ENCODE measurements around the gene CLN6. TPM values are rescaled to one million over a fixed set of nuclear protein-coding genes. Genes with fewer than 3 reads are reported as not detected.

CLN6 gene
- total RNA-seq, 2 experiments from 2014 or later = 8.0 to 8.1 TPM

GRCh38 chr15:68201153-68201878 is 28.2 kb downstream of the CLN6 start:
- Mint-ChIP-seq H3K36me3 (ENCODE audit: low read depth) (no peaks in the 10 kb centered on the region), H3K4me1 (ENCODE audit: low read depth) (no peaks in the 10 kb centered on the region), H3K4me3 (no peak overlapping the region), H3K27me3 (no peaks in the 10 kb centered on the region), H3K27ac (peak overlapping the region; percentile 6), H3K9me3 (no peaks in the 10 kb centered on the region)
- intact Hi-C loops (cut with DNase I, micrococcal nuclease) = no loop called here
- POLR2A ChIA-PET = no interaction called here
- CTCF ChIA-PET = no interaction called here
- H3K4me3 ChIP-seq (ENCODE audit: low read length) = no peak overlapping the region
- H3K36me3 ChIP-seq (ENCODE audit: insufficient read depth, low read length) = no peaks in the 10 kb centered on the region
- H3K27me3 ChIP-seq (ENCODE audit: control insufficient read depth in 1 of 2, insufficient read depth in 2 of 2, low read length in 2 of 2) = no peaks in the 10 kb centered on the region
- ATAC-seq (ENCODE audit: poor library complexity) (no peak), DNase-seq (no peak)
- H3K27ac ChIP-seq (ENCODE audit: low read depth in 1 of 2, low read length in 2 of 2) = no peak overlapping the region
- TF ChIP-seq CTCF (IDR thresholded peaks at IDR 0.05) = no peak
- no peaks in the 10 kb centered on the region for H3K9me3 ChIP-seq (ENCODE audit: control insufficient read depth in 1 of 2, insufficient read depth in 1 of 2, low read length in 2 of 2)
- H3K4me1 ChIP-seq (ENCODE audit: insufficient read depth, low read length) = peaks cover 18% of the 10 kb centered on the region

- Mint-ChIP-seq H3K9me3 (no peaks in the 10 kb centered on the region), H3K36me3 (ENCODE audit: low read depth) (no peaks in the 10 kb centered on the region), H3K27me3 (no peaks in the 10 kb centered on the region), H3K4me3 (no peak overlapping the region), H3K27ac (no peak overlapping the region), H3K4me1 (ENCODE audit: low read depth) (no peaks in the 10 kb centered on the region)
- TF ChIP-seq CTCF (IDR thresholded peaks at IDR 0.05) = no peak
- peaks cover 2% of the 10 kb centered on the region for H3K36me3 ChIP-seq (ENCODE audit: insufficient read depth, low read length)
- ATAC-seq (ENCODE audit: poor library complexity) = no peak
- no peak overlapping the region for H3K27ac ChIP-seq (ENCODE audit: low read depth in 1 of 2, low read length in 2 of 2)
- ChIA-PET POLR2A (no interaction called here), CTCF (no interaction called here)
- H3K4me3 ChIP-seq (ENCODE audit: low read length) = no peak overlapping the region
- H3K9me3 ChIP-seq (ENCODE audit: control insufficient read depth in 1 of 2, insufficient read depth in 1 of 2, low read length in 2 of 2) = no peaks in the 10 kb centered on the region
- H3K4me1 ChIP-seq (ENCODE audit: insufficient read depth, low read length) = peaks cover 7% of the 10 kb centered on the region
- no peak for DNase-seq
- no peaks in the 10 kb centered on the region for H3K27me3 ChIP-seq (ENCODE audit: control insufficient read depth in 1 of 2, insufficient read depth in 2 of 2, low read length in 2 of 2)
- intact Hi-C loops (cut with DNase I, micrococcal nuclease) = no loop called here
Observed at GRCh38 chr15:68200016-68200861, 29.3 kb downstream of the CLN6 start.

- TF ChIP-seq CTCF (IDR thresholded peaks at IDR 0.05) = no peak
- Mint-ChIP-seq H3K27me3 (no peaks in the 10 kb centered on the region), H3K4me1 (ENCODE audit: low read depth) (no peaks in the 10 kb centered on the region), H3K36me3 (ENCODE audit: low read depth) (no peaks in the 10 kb centered on the region), H3K9me3 (no peaks in the 10 kb centered on the region), H3K4me3 (no peak overlapping the region), H3K27ac (no peak overlapping the region)
- no peak overlapping the region for H3K27ac ChIP-seq (ENCODE audit: low read depth in 1 of 2, low read length in 2 of 2)
- POLR2A ChIA-PET = no interaction called here
- peaks cover 2% of the 10 kb centered on the region for H3K36me3 ChIP-seq (ENCODE audit: insufficient read depth, low read length)
- intact Hi-C loops (cut with DNase I, micrococcal nuclease) = no loop called here
- DNase-seq (no peak), ATAC-seq (ENCODE audit: poor library complexity) (no peak)
- peaks cover 3% of the 10 kb centered on the region for H3K4me1 ChIP-seq (ENCODE audit: insufficient read depth, low read length)
- no peaks in the 10 kb centered on the region for H3K9me3 ChIP-seq (ENCODE audit: control insufficient read depth in 1 of 2, insufficient read depth in 1 of 2, low read length in 2 of 2)
- no peaks in the 10 kb centered on the region for H3K27me3 ChIP-seq (ENCODE audit: control insufficient read depth in 1 of 2, insufficient read depth in 2 of 2, low read length in 2 of 2)
- no peak overlapping the region for H3K4me3 ChIP-seq (ENCODE audit: low read length)
- CTCF ChIA-PET = no interaction called here
Observed at GRCh38 chr15:68199340-68199739, 30.2 kb downstream of the CLN6 start.
